ENCODE measurements around the gene ABHD3.
A peak's percentile ranks its signal among the peaks of the same experiment; 100 is the strongest.

Gene ABHD3, protein sequence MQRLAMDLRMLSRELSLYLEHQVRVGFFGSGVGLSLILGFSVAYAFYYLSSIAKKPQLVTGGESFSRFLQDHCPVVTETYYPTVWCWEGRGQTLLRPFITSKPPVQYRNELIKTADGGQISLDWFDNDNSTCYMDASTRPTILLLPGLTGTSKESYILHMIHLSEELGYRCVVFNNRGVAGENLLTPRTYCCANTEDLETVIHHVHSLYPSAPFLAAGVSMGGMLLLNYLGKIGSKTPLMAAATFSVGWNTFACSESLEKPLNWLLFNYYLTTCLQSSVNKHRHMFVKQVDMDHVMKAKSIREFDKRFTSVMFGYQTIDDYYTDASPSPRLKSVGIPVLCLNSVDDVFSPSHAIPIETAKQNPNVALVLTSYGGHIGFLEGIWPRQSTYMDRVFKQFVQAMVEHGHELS

GRCh38 chr18:21704603-21705364 lies at the start of gene ABHD3:
Gene ABHD3 (minus strand): TSS chr18:21704774. CDS start chr18:21704665, 109 bp downstream.
- TF ChIP-seq, protein P1, sequence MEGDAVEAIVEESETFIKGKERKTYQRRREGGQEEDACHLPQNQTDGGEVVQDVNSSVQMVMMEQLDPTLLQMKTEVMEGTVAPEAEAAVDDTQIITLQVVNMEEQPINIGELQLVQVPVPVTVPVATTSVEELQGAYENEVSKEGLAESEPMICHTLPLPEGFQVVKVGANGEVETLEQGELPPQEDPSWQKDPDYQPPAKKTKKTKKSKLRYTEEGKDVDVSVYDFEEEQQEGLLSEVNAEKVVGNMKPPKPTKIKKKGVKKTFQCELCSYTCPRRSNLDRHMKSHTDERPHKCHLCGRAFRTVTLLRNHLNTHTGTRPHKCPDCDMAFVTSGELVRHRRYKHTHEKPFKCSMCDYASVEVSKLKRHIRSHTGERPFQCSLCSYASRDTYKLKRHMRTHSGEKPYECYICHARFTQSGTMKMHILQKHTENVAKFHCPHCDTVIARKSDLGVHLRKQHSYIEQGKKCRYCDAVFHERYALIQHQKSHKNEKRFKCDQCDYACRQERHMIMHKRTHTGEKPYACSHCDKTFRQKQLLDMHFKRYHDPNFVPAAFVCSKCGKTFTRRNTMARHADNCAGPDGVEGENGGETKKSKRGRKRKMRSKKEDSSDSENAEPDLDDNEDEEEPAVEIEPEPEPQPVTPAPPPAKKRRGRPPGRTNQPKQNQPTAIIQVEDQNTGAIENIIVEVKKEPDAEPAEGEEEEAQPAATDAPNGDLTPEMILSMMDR (IDR thresholded peaks at IDR 0.05; ENCODE audit: insufficient read depth, missing control alignments) = no peak
- DNase-seq (ENCODE audit: insufficient read length, low spot score) (peak; percentile 75), FAIRE-seq (no peak)

- TF ChIP-seq, protein P1 (IDR thresholded peaks at IDR 0.05; ENCODE audit: insufficient read depth, missing control alignments) = no peak
- DNase-seq (ENCODE audit: insufficient read length, low spot score) (no peak), FAIRE-seq (no peak)
Measured at GRCh38 chr18:21747764-21748693, 43.5 kb upstream of the ABHD3 start.

GRCh38 chr18:21747268-21747667 lies 42.7 kb upstream of the ABHD3 start:
- DNase-seq (ENCODE audit: insufficient read length, low spot score) (no peak), FAIRE-seq (no peak)
- TF ChIP-seq, protein P1 (IDR thresholded peaks at IDR 0.05; ENCODE audit: insufficient read depth, missing control alignments) = no peak

- DNase-seq (ENCODE audit: insufficient read length, low spot score) (no peak), FAIRE-seq (peak; percentile 16)
Measured at GRCh38 chr18:21745231-21745630, 40.7 kb upstream of the ABHD3 start.

GRCh38 chr18:21743166-21743832 lies 38.7 kb upstream of the ABHD3 start:
- TF ChIP-seq, protein P1 (IDR thresholded peaks at IDR 0.05; ENCODE audit: insufficient read depth, missing control alignments) = no peak
- DNase-seq (ENCODE audit: insufficient read length, low spot score) = no peak
- FAIRE-seq = peak; percentile 78

More at GRCh38 chr18:21745231-21745630, 40.7 kb upstream of the ABHD3 start:
- TF ChIP-seq, protein P1 (IDR thresholded peaks at IDR 0.05; ENCODE audit: insufficient read depth, missing control alignments) = no peak

DNA sequence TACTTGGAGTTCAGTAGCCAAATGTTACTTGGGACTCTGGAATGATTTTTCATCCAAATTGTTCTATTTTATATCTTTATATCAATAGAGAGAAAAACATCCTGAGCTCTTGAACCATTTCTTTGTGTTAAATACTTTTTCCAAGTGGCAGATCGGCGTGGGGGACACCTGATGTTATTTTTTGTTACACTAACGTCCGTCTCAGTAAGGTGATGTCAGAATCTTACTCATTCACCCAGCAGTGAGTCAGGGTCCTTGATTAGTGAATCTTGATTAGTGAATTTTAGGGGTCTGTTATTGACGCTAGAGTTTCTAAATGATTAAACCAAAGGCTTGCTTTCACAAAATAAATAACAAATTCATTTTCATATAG lies 37.7 kb upstream of the ABHD3 start:
- FAIRE-seq (no peak), DNase-seq (ENCODE audit: insufficient read length, low spot score) (no peak)
- TF ChIP-seq, protein P1 (IDR thresholded peaks at IDR 0.05; ENCODE audit: insufficient read depth, missing control alignments) = no peak

Data from D721Med (cell line).